ENCODE results near the gene PUDP.

DNA sequence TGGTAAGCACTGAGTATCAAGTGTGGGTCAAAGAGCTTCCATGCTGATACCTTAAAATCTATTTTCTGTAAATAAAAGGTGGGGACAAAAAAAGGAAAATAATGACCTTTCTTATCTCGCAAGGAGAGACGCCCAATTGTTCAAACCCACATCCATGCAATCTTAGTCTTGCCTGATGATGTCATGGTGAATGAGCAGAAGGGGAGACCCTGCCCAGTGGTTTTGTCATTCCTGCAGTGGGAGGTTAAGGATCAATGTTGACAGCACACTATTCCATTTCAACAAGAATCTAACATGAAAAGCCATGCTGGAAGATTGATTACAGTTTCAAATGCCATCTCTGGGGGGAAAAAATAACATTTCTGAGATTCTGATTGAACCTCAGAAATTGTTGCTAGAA lies 40.7 kb upstream of the PUDP start:
- TF ChIP-seq, protein P1, sequence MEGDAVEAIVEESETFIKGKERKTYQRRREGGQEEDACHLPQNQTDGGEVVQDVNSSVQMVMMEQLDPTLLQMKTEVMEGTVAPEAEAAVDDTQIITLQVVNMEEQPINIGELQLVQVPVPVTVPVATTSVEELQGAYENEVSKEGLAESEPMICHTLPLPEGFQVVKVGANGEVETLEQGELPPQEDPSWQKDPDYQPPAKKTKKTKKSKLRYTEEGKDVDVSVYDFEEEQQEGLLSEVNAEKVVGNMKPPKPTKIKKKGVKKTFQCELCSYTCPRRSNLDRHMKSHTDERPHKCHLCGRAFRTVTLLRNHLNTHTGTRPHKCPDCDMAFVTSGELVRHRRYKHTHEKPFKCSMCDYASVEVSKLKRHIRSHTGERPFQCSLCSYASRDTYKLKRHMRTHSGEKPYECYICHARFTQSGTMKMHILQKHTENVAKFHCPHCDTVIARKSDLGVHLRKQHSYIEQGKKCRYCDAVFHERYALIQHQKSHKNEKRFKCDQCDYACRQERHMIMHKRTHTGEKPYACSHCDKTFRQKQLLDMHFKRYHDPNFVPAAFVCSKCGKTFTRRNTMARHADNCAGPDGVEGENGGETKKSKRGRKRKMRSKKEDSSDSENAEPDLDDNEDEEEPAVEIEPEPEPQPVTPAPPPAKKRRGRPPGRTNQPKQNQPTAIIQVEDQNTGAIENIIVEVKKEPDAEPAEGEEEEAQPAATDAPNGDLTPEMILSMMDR (IDR thresholded peaks at IDR 0.05), result no peak
- no peak for TF ChIP-seq POLR2A (IDR thresholded peaks at IDR 0.05)

All from Peyer's patch (tissue), 4 donors.